HFFc6 (cell line): ENCODE measurements around the gene ARHGAP22. TPM values are rescaled to one million over a fixed set of nuclear protein-coding genes. Genes with fewer than 3 reads are reported as not detected.

ENCODE experiments used
- DNase-seq: peaks from one replicate; pipeline ENCODE4 v3.0.0-alpha.2; 2018
- H3K27ac Mint-ChIP-seq: 2 replicates; pipeline ENCODE4 v1.8.0; 2020; ENCODE audit warnings: mild to moderate bottlenecking, mixed read lengths
- H3K27me3 Mint-ChIP-seq: 2 replicates; pipeline ENCODE4 v1.8.0; 2021; ENCODE audit warnings: mild to moderate bottlenecking, moderate library complexity, mixed read lengths; ENCODE audit not compliant: insufficient read depth
- H3K36me3 Mint-ChIP-seq: 2 replicates; pipeline ENCODE4 v1.8.0; 2021; ENCODE audit warnings: low read depth, mixed read lengths
- H3K4me1 Mint-ChIP-seq: 2 replicates; pipeline ENCODE4 v1.8.0; 2020; ENCODE audit warnings: low read depth, mixed read lengths
- H3K4me3 Mint-ChIP-seq: 2 replicates; pipeline ENCODE4 v1.8.0; 2020; ENCODE audit warnings: mild to moderate bottlenecking, moderate library complexity, mixed read lengths
- H3K9me3 Mint-ChIP-seq: 2 replicates; pipeline ENCODE4 v1.8.0; 2020; ENCODE audit warnings: mild to moderate bottlenecking, mixed read lengths
- CTCF ChIP-seq: fragments of 200-600 bp; sonication (generic); IDR thresholded peaks from 2 replicates; pipeline ENCODE4 v1.5.0; 2021; ENCODE audit warnings: antibody characterized with exemption, mild to moderate bottlenecking
- total RNA-seq, 6 experiments: library from RNA; stranded (reverse); fragmentation: NEBNext Ultra II Directional; extraction: Animal tissue kit (Norgen Biotek cat#: 25700); gene quantifications; 2 replicates in 1 of 6; 3 replicates in 5 of 6; pipeline ENCODE4 v1.2.3, GENCODE V29; 2021

Gene ARHGAP22
- total RNA-seq, 6 experiments from 2014 or later: 74.3 to 117 (median 95.7) TPM

DNA sequence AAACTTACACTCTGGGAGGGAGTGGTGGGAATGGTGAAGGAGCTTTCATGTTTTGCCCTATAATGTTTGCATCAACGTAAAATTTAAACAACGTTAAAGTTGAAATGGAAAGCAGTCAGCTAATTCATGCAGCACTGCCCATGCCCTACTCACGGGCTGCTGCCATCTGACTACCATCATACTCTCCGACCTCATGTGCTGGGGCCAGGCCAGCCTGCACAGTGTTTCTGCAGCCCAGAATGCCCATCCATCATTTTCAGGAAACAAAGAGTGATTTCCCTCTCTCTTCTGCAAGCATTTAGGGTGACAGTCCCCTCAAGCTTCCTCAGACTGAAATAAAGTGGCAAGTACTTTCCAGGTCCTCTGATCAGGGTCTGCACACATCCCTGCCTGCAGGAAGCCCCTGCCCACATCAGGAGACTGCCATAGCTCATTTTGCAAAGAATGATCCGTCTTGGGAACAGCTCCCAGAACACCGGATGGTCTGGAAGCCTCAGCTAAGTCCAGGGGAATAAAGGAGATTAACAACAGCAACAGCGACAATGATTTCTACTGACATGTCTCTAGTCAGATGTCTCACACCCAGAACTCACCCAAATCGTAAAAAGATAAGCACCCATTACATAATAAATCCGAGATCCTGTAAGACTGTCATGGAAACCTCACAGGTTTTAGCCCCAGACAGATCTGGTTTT, 40.3 kb downstream of the ARHGAP22 start:
- Mint-ChIP-seq H3K36me3 (peaks cover 41% of the 10 kb centered on the region), H3K4me3 (no peak overlapping the region), H3K4me1 (peaks cover 18% of the 10 kb centered on the region), H3K27me3 (no peaks in the 10 kb centered on the region; the same call in 1 of the 2 replicates), H3K27ac (peak overlapping the region; percentile 69), H3K9me3 (no peaks in the 10 kb centered on the region)
- no peak for TF ChIP-seq CTCF
- no peak for DNase-seq

- no peak for TF ChIP-seq CTCF
- Mint-ChIP-seq H3K4me3 (peak overlapping the region; percentile 42; the same call in 1 of the 2 replicates), H3K27ac (peak overlapping the region; percentile 87), H3K9me3 (no peaks in the 10 kb centered on the region), H3K27me3 (no peaks in the 10 kb centered on the region), H3K36me3 (peaks cover 23% of the 10 kb centered on the region), H3K4me1 (peaks cover 37% of the 10 kb centered on the region)
- peak; percentile 29 for DNase-seq
Observed at GRCh38 chr10:48557511-48558123, 47.3 kb downstream of the ARHGAP22 start.

- no peaks in the 10 kb centered on the region for H3K27me3 Mint-ChIP-seq
- peaks cover 17% of the 10 kb centered on the region for H3K36me3 Mint-ChIP-seq
- H3K4me1 Mint-ChIP-seq: peaks cover 40% of the 10 kb centered on the region
- no peak for TF ChIP-seq CTCF
- H3K9me3 Mint-ChIP-seq: no peaks in the 10 kb centered on the region
- no peak overlapping the region for H3K27ac Mint-ChIP-seq
- no peak overlapping the region for H3K4me3 Mint-ChIP-seq
- DNase-seq: no peak
Observed at GRCh38 chr10:48556713-48557112, 48.2 kb downstream of the ARHGAP22 start.

DNA sequence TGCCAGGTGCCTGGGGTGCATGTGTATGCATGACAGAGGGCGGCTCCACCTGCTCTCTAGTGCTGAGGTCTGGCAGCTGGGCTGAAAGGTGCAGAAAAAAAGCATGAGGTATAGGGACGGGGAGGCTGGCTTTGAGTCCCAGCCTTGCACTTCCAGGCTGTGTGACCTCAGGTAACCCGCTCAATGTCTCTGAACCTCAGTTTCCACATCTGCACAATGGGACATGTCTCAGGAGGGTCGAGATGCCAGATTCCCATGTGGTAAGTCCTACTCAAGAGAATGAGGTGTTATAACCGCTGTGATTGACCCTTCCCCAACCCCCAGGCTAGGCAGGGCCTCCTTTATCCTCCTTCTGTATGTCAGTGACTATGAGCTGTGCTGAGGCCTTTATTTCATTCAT, 48.8 kb downstream of the ARHGAP22 start:
- Mint-ChIP-seq H3K4me3 (no peak overlapping the region), H3K27me3 (no peaks in the 10 kb centered on the region), H3K27ac (peak overlapping the region; percentile 24), H3K36me3 (peaks cover 17% of the 10 kb centered on the region), H3K4me1 (peaks cover 43% of the 10 kb centered on the region), H3K9me3 (no peaks in the 10 kb centered on the region)
- DNase-seq: no peak
- no peak for TF ChIP-seq CTCF

GRCh38 chr10:48555310-48556042, 49.4 kb downstream of the ARHGAP22 start:
- H3K9me3 Mint-ChIP-seq: no peaks in the 10 kb centered on the region
- no peak for TF ChIP-seq CTCF
- no peaks in the 10 kb centered on the region for H3K27me3 Mint-ChIP-seq
- no peak overlapping the region for H3K4me3 Mint-ChIP-seq
- H3K4me1 Mint-ChIP-seq: peaks cover 48% of the 10 kb centered on the region
- H3K27ac Mint-ChIP-seq: peak overlapping the region; percentile 24
- no peak for DNase-seq
- peaks cover 17% of the 10 kb centered on the region for H3K36me3 Mint-ChIP-seq
